GM06990 (cell line): ENCODE data around the gene SOAT2.
"Not testable (repeated sequence)": the region's sequence is repeated elsewhere in the genome, so short reads cannot be mapped to it uniquely, and the experiment has no call there.

Experiments
- DNase-seq: peaks from one replicate; pipeline ENCODE4 v3.0.0-alpha.2; 2011; ENCODE audit not compliant: insufficient read length; ENCODE audit errors: extremely low read depth
- H3K27me3 ChIP-seq: replicated peaks from 2 replicates; pipeline ENCODE4 v1.6.0; 2011; ENCODE audit warnings: low read length; ENCODE audit not compliant: control insufficient read depth, insufficient read depth
- H3K36me3 ChIP-seq: 2 replicates; pipeline ENCODE4 v1.5.1; 2011; ENCODE audit warnings: low read length; ENCODE audit not compliant: control insufficient read depth, insufficient read depth
- H3K4me3 ChIP-seq: replicated peaks from 2 replicates; pipeline ENCODE4 v1.5.1; 2011; ENCODE audit warnings: low read depth, mild to moderate bottlenecking, control low read depth, low read length
- TF ChIP-seq, protein P1 (sequence below): IDR thresholded peaks from 2 replicates; pipeline ENCODE4 v1.5.1; 2011; ENCODE audit warnings: low read length, control low read depth, mild to moderate bottlenecking, inconsistent platforms; ENCODE audit not compliant: insufficient read depth, poor library complexity, severe bottlenecking

The SOAT2 gene

DNA sequence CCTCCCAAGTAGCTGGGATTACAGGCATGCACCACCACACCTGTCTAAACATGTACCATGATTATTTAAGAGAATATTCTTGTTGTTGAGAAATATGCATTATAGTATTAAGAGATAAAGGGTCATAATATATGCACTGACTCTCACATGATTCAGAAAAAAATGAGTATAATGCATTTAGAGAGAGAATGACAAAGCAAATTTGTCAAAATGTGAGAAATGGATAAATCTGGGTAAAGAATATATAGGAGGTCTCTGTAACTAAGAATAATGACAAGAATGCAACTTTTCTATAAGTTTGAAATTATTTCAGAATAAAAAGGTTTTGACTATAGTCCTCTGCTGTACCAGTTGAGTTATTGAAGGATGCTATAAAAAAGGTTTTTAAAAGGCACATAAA lies 49.1 kb downstream of the SOAT2 start:
- DNase-seq: no peak
- H3K4me3 ChIP-seq: no peak overlapping the region
- TF ChIP-seq, protein P1, sequence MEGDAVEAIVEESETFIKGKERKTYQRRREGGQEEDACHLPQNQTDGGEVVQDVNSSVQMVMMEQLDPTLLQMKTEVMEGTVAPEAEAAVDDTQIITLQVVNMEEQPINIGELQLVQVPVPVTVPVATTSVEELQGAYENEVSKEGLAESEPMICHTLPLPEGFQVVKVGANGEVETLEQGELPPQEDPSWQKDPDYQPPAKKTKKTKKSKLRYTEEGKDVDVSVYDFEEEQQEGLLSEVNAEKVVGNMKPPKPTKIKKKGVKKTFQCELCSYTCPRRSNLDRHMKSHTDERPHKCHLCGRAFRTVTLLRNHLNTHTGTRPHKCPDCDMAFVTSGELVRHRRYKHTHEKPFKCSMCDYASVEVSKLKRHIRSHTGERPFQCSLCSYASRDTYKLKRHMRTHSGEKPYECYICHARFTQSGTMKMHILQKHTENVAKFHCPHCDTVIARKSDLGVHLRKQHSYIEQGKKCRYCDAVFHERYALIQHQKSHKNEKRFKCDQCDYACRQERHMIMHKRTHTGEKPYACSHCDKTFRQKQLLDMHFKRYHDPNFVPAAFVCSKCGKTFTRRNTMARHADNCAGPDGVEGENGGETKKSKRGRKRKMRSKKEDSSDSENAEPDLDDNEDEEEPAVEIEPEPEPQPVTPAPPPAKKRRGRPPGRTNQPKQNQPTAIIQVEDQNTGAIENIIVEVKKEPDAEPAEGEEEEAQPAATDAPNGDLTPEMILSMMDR: no peak
- no peaks in the 10 kb centered on the region for H3K36me3 ChIP-seq
- no peaks in the 10 kb centered on the region; the same call in 1 of the 2 replicates for H3K27me3 ChIP-seq

- Histone ChIP-seq H3K4me3 (no peak overlapping the region), H3K36me3 (no peaks in the 10 kb centered on the region; the same call in 1 of the 2 replicates), H3K27me3 (no peaks in the 10 kb centered on the region)
- DNase-seq: peak; percentile 60
- TF ChIP-seq, protein P1: peak; percentile 99
These were observed 56.0 kb downstream of the SOAT2 start for GRCh38 chr12:53159195-53159839.

DNA sequence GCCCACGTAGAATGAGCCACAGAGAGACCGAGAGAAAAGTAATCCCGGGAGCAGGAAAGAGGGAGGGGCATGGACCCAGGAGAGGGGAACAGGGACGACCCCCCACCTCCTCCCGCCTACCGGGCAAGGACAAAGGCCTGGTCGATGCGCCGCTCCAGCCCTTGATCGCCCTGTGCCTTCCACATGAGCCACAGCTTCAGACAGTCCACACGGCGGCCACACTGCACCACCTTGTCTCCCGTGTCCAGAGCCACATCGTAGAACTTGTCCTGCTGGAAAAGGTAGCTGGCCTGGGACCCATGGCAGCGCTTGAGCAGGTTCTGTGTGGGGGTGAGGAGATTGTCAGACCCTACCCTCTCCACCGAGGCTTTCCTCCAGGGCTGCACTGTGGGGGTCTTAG lies 56.7 kb downstream of the SOAT2 start:
- DNase-seq: no peak
- H3K4me3 ChIP-seq: no peak overlapping the region

GRCh38 chr12:53160673-53161072 lies 57.4 kb downstream of the SOAT2 start:
- no peak overlapping the region for H3K4me3 ChIP-seq
- H3K27me3 ChIP-seq: no peaks in the 10 kb centered on the region
- H3K36me3 ChIP-seq: no peaks in the 10 kb centered on the region; the same call in 1 of the 2 replicates
- TF ChIP-seq, protein P1: no peak
- DNase-seq: no peak

More for the DNA sequence above, 56.7 kb downstream of the SOAT2 start:
- Histone ChIP-seq H3K36me3 (no peaks in the 10 kb centered on the region; the same call in 1 of the 2 replicates), H3K27me3 (no peaks in the 10 kb centered on the region)
- TF ChIP-seq, protein P1: no peak

DNA sequence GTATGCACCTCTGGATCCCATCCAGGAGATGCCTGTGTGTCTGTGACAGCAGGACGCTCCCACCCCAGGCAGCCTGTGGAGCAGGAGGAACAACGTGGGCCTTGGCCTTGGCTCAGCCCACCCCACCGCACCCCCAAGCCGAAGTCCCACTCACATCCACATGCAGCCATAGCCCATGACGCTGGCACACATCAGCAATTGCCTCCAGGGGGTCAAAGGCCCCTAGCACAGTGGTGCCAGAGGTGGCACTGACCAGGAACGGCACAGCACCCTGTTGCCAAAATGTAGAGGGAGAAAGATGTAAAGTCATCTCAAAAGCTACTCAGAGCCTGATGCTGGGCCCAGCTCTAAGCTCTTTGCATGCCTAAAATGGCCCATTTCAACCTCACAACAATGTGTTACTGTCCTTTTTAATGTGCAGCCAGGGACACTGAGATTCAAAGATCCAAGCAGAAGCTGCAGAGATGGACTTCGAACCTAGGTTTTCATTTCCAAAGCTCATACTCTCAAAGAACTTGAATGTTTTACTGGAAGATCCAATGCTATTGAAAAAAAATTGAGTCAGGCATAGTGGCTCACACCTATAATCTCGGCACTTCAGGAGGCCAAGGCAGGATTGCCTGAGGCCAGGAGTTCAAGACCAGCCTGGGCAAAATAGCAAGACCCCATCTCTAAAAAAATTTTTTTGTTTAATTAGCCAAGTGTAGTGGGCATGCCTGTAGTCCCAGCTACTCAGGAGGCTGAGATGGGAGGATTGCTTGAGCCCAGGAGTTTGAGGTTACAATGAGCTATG lies 58.0 kb downstream of the SOAT2 start:
- TF ChIP-seq, protein P1: no peak
- Histone ChIP-seq H3K36me3 (no peaks in the 10 kb centered on the region; the same call in 1 of the 2 replicates), H3K4me3 (no peak overlapping the region), H3K27me3 (no peaks in the 10 kb centered on the region)
- no peak for DNase-seq

DNA sequence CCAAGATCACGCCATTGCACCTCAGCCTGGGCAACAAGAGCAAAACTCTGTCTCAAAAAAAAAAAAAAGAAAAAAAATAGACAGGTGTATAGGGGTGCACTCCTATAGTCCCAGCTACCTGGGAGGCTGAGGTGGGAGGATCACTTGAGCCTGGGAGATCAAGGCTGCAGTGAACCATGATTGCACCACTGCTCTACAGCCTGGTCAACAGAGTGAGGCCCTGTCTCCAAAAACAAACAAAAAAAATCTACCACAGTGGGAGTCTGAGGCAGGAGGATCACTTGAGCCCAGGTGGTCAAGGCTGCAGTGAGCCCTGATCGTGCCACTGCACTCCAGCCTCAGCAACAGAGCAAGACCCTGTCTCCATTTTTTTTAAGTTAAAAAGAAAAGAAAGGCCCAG lies 59.7 kb downstream of the SOAT2 start:
- H3K4me3 ChIP-seq, H3K27me3 ChIP-seq, H3K36me3 ChIP-seq, DNase-seq: not testable (repeated sequence)
